GM21390 (cell line): ENCODE data around the gene SCGN.
"Not testable (repeated sequence)": the region's sequence is repeated elsewhere in the genome, so short reads cannot be mapped to it uniquely, and the experiment has no call there.

Experiments
- ATAC-seq: cut with Tn5 transposase; IDR thresholded peaks from one replicate; pipeline ENCODE4 v1.9.1; 2021; ENCODE audit not compliant: unreplicated experiment

Gene SCGN

DNA sequence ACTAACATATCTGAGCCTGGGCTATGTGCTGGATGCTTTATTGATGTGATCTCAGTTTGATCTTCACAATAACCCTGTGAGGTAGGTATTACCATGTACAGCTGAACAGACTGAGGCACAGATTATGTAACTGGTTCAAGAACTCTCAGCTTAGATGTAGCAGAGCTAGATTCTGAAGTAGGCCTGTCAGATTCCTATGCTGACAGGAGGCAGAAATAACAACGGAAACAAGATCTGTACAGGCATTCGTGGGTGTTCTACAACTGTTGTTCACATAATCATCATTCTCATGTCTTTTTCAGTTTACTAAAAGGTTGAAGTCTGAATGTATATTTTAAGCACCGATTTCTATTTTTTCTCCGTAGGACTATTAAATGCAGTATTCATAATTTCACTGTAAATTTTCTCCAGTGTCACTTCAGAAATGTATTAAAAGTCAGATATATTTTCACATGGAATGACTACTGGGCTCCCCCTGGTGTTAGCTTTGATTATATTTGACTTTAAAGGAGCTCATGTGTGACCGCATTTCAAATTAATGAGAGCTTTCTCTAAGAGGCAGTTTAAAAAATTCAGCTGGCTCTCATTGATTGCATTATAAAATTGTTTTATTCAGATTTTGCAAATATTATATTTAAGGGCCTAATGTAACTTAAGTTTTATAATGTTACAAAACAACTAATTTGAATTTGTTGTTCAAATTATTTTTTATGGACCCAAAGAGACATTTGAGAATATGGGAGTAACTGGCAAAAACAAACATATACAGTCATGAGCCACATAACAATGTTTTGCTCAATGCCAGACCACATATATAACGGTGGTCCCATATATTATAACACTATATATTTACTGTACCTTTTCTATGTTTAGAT, 66.1 kb downstream of the SCGN start:
- no peak for ATAC-seq

- no peak for ATAC-seq
Observed at GRCh38 chr6:25726122-25726911, 74.3 kb downstream of the SCGN start.

- ATAC-seq: no peak
Observed at GRCh38 chr6:25727028-25727427, 75.0 kb downstream of the SCGN start.

- no peak for ATAC-seq
Observed at GRCh38 chr6:25730907-25731306, 78.9 kb downstream of the SCGN start.

DNA sequence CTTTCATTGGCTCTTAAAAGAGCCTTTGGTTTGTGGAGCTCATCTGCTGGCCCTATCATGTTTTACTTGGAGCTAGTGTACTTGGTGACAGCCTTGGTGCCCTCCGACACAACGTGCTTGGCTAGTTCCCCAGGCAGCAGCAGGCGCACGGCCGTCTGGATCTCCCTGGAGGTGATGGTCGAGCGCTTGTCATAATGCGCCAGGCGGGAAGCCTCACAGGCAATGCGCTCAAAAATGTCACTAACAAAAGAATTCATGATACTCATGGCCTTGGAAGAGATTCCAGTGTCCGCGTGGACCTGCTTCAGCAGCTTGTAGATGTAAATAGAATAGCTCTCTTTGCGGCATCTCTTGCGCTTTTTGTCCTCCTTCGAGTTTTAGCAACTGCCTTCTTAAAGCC, 79.7 kb downstream of the SCGN start:
- no peak for ATAC-seq

DNA sequence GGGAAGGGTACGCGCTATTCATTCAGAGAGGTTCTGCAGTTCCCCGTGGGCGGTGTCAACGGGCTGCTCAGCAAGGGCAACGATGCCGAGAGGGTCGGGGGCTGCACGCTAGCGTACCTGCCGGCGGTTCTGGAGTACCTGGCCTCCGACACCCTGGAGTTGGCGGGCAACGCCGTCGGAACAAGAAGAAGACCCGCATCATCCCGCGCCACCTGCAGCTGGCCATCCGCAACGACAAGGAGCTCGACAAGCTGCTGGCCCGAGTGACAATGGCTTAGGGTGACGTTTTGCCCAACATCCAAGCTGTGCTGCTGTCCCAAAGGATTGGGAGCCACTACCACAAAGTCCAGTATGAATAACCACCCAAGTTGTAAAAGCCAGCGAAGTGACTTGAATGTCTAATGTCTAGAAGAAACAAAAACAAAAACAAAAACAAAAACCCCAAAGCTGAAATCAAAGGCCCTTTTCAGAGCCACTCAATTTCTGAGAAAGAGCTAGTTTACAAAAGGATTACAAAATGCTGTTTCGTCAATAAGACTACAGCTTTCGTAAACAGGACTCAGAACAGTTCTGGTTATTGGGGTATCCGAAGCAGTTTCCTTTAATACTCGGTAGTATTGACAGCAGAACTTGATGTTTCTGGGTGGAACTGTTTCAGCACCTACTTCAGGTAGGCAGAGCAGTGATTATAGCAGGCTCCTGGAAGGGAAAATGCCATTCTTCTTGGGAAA, 80.6 kb downstream of the SCGN start:
- ATAC-seq: no peak

DNA sequence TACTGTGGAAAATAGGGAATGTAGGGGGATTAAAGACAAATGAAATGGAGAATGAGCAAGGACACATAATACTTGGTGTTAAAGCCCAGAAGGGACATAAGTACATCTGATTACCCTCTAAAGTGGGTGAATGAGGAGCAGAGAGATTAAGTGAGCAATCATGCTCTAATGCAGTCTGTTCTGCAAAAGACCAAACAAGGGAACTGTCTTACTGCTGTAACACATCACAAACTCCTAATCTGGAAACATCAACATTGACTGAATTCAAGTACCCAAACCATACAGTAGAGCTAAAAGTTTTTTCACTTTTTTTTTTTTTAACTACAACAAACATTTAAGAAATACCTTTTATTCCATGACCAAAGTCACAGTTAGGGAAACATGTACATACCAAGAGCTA, 83.2 kb downstream of the SCGN start:
- ATAC-seq: no peak

DNA sequence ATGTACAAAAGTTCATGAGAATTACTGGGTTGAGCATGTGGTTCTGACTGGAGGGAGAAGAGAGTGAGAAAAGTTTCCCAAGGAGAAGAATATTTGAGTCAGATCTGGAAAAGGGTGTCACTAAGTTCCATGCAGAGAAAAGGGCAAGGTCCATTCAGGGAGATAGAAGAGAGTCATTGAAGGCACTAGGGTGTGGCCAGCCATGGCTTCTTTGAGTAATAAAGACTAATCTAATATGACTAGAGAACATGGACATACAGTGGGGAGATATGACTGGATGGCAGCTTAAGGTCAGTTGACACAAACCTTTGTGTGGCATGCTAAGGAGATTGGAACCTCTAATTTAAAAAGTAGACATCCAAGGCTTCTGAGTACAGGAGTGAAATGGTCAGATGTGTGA, 91.9 kb downstream of the SCGN start:
- ATAC-seq: no peak

GRCh38 chr6:25745836-25746235, 93.8 kb downstream of the SCGN start:
- ATAC-seq: no peak

DNA sequence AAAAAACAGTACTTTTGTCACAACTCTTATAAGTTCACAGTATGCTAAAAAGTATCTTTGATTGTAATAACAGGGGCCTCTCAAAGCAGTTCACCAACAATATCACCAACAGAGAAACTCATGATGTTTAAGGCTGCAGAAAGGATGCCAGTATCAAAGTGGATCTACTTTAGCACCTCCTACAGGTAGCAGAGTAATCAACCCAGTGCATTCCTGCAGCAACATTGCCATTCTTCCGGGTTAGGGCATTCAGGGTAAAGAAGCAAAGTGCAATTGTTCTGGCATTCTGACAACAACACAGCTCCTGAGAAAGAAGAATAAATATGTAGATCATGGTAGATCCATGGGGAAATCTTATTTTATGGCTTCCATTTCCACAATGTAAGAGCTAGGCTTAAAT, 95.0 kb downstream of the SCGN start:
- no peak for ATAC-seq

GRCh38 chr6:25747477-25747876, 95.5 kb downstream of the SCGN start:
- no peak for ATAC-seq

- no peak for ATAC-seq
Observed at GRCh38 chr6:25748049-25748448, 96.0 kb downstream of the SCGN start.

DNA sequence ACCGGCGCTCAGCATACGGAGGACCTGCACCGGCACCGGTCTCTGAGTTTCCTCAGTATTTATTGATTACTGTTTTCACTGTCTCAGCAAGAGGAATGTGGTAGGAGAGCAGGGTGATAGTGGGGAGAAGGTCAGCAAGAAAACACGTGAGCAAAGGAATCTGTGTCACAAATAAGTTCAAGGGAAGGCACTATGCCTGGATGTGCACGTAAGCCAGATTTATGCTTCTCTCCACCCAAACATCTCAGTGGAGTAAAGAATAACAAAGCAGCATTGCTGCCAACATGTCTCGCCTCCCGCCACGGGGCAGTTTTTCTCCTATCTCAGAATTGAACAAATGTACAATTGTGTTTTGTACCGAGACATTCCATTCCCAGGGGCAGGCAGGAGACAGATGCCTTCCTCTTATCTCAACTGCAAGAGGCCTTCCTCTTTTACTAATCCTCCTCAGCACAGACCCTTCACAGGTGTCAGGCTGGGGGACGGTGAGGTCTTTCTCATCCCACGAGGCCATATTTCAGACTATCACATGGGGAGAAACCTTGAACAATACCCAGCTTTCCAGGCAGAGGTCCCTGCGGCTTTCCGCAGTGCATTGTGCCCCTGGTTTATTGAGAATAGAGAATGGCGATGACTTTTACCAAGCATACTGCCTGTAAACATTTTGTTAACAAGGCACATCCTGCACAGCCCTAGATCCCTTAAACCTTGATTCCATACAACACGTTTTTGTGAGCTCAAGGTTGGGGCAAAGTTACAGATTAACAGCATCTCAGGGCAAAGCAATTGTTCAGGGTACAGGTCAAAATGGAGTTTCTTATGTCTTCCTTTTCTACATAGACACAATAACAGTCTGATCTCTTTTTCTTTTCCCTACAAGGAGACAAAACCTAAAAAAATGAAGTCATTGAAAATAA, 96.8 kb downstream of the SCGN start:
- ATAC-seq: not testable (repeated sequence)

GRCh38 chr6:25749837-25750236, 97.8 kb downstream of the SCGN start:
- ATAC-seq: no peak

GRCh38 chr6:25750906-25751305, 98.9 kb downstream of the SCGN start:
- ATAC-seq: no peak
